K562 (cell line): Measurements from ENCODE around the gene UQCRHL.

Experiments
- ETV6 ChIP-seq, 3 experiments: fragments of 150-350 bp in 1 of 3; sonication (generic) in 1 of 3; formaldehyde crosslinking in 1 of 3; IDR thresholded peaks; 2 replicates each; pipeline versions ENCODE4 v1.6.1 to v1.8.0; 2014 to 2022; ENCODE audit warnings: borderline replicate concordance in 2 of 3, low read depth in 2 of 3, antibody characterized with exemption in 1 of 3, low read length in 1 of 3, mild to moderate bottlenecking in 1 of 3, missing genetic modification reagents in 1 of 3
- HDGF ChIP-seq: fragments of 450-650 bp; IDR thresholded peaks from 2 replicates; pipeline ENCODE4 v1.6.1; 2016
- ZNF347 ChIP-seq: fragments of 450-650 bp; formaldehyde crosslinking; IDR thresholded peaks from 2 replicates; pipeline ENCODE4 v1.4.0; 2020; ENCODE audit warnings: low read depth, mild to moderate bottlenecking, moderate library complexity
- TF ChIP-seq, protein P1 (sequence below): sonication (generic); formaldehyde crosslinking; IDR thresholded peaks from 2 replicates; pipeline ENCODE4 v1.8.0; 2022; ENCODE audit warnings: missing genetic modification reagents, mild to moderate bottlenecking, borderline replicate concordance
- TF ChIP-seq, protein P2 (sequence below), 3 experiments: IDR thresholded peaks in 2 of 3; conservative IDR thresholded peaks in 1 of 3; 2 replicates each; pipeline ENCODE4 v1.5.1; 2011 to 2012; ENCODE audit warnings: low read length in 3 of 3, mild to moderate bottlenecking in 3 of 3, control low read depth in 2 of 3, improper control_type of control experiment in 1 of 3, inconsistent platforms in 1 of 3, low read depth in 1 of 3, mixed read lengths in 1 of 3, moderate library complexity in 1 of 3; ENCODE audit not compliant: insufficient read depth in 2 of 3

DNA sequence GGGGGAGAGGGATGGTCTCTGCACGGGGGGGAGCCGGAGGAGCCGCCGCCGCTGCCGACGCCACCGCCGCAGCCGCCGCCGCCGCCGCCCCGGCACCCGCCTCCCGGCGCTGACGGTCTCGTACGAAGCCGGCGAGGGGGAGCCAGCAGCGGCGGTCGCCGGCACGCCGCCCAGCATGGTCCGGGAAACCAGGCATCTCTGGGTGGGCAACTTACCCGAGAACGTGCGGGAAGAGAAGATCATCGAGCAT lies 40.4 kb upstream of the UQCRHL start:
- no peak for TF ChIP-seq ZNF347 (CRISPR knock-in tag)
- no peak for TF ChIP-seq ETV6 (IDR thresholded peaks at IDR 0.05; ENCODE audit: borderline replicate concordance in 1 of 2, low read depth in 2 of 2, low read length in 1 of 2)
- TF ChIP-seq ETV6 (CRISPR knock-in tag; IDR thresholded peaks at IDR 0.05; ENCODE audit: borderline replicate concordance), result no peak
- TF ChIP-seq, protein P1, sequence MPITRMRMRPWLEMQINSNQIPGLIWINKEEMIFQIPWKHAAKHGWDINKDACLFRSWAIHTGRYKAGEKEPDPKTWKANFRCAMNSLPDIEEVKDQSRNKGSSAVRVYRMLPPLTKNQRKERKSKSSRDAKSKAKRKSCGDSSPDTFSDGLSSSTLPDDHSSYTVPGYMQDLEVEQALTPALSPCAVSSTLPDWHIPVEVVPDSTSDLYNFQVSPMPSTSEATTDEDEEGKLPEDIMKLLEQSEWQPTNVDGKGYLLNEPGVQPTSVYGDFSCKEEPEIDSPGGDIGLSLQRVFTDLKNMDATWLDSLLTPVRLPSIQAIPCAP (CRISPR knock-in tag), result no peak
- TF ChIP-seq, protein P2, sequence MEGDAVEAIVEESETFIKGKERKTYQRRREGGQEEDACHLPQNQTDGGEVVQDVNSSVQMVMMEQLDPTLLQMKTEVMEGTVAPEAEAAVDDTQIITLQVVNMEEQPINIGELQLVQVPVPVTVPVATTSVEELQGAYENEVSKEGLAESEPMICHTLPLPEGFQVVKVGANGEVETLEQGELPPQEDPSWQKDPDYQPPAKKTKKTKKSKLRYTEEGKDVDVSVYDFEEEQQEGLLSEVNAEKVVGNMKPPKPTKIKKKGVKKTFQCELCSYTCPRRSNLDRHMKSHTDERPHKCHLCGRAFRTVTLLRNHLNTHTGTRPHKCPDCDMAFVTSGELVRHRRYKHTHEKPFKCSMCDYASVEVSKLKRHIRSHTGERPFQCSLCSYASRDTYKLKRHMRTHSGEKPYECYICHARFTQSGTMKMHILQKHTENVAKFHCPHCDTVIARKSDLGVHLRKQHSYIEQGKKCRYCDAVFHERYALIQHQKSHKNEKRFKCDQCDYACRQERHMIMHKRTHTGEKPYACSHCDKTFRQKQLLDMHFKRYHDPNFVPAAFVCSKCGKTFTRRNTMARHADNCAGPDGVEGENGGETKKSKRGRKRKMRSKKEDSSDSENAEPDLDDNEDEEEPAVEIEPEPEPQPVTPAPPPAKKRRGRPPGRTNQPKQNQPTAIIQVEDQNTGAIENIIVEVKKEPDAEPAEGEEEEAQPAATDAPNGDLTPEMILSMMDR (IDR thresholded peaks at IDR 0.05 in 2 of 3, conservative IDR thresholded peaks at IDR 0.05 in 1 of 3; ENCODE audit: insufficient read depth in 2 of 3, low read depth in 1 of 3, low read length in 3 of 3), result no peak
- no peak for TF ChIP-seq HDGF
